ENCODE measurements around the gene CNIH1. TPM values are rescaled to one million over a fixed set of nuclear protein-coding genes. Genes with fewer than 3 reads are reported as not detected.

Gene CNIH1
- total RNA-seq, 4 donors from 2014 or later: 95.1 to 204 (median 164) TPM

DNA sequence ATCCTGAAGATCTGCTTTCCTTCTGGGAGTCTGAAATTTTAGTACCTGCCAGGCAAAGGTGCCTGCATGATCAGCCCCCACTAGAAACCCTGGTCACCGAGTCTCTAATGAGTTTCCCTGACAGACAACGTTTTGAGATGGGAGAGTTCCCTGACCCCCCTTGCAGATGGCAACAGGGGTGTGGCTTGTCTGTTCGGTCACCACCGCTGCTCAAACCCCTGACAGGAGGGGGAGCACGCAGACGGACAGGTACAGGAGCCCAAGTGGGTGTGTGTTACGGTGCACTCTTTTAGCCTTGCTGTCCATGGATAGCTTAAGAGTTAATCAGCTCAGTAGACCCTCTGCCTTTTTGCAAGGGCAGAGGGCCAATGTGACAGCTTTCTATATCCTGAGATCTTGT, 63.7 kb downstream of the CNIH1 start:
- Histone ChIP-seq H3K9me3 (no peaks in the 10 kb centered on the region), H3K4me3 (no peak overlapping the region), H3K4me1 (no peaks in the 10 kb centered on the region), H3K27me3 (peaks cover 0 to 25% (median 0%) of the 10 kb centered on the region in 4 donors), H3K36me3 (no peaks in the 10 kb centered on the region), H3K27ac (no peak overlapping the region)
- intact Hi-C loops (cut with DNase I): no loop called here
- no peak for DNase-seq
- TF ChIP-seq, protein P1, sequence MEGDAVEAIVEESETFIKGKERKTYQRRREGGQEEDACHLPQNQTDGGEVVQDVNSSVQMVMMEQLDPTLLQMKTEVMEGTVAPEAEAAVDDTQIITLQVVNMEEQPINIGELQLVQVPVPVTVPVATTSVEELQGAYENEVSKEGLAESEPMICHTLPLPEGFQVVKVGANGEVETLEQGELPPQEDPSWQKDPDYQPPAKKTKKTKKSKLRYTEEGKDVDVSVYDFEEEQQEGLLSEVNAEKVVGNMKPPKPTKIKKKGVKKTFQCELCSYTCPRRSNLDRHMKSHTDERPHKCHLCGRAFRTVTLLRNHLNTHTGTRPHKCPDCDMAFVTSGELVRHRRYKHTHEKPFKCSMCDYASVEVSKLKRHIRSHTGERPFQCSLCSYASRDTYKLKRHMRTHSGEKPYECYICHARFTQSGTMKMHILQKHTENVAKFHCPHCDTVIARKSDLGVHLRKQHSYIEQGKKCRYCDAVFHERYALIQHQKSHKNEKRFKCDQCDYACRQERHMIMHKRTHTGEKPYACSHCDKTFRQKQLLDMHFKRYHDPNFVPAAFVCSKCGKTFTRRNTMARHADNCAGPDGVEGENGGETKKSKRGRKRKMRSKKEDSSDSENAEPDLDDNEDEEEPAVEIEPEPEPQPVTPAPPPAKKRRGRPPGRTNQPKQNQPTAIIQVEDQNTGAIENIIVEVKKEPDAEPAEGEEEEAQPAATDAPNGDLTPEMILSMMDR (IDR thresholded peaks at IDR 0.05): no peak
- no peak for TF ChIP-seq POLR2A (IDR thresholded peaks at IDR 0.05)
- WGBS, 2 donors: 40 to 73% methylated on average over 1 to 7 of the region's 7 CpGs

DNA sequence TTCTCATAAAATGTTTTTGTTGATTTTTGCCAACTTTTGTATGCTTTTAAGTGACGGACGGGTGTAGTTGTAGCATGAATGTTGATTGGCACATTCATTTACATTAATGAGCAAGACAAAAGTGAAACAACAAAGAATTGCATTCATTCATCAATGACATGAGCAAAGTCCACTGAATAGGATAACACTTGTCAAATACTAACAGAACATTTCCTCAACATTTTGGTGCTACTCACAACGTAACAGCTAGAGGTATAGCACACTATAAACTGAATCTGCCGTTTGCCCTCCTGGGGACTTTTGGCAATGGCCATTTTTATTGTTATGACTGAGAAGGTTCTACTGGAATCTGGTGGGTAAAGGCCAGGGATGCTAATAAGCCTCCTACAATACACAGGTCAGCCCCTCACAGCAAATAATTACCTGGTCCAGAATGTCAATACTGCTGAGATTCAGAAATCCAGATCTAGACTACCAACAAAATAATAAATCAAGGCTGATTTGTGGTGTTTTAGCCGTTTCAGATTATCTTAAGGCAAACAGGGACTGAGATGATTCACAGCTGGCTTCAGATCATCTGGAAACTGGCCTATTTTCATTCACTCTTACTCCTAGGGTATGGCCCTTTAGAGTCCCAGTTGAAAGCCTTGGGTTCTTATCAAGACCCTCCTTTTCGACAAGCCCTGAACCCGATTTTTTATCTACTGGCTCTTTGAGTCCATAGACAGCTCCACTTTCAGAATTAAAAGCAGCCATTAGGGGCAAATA, 66.9 kb downstream of the CNIH1 start:
- no peaks in the 10 kb centered on the region for H3K9me3 ChIP-seq
- no peaks in the 10 kb centered on the region for H3K36me3 ChIP-seq
- TF ChIP-seq POLR2A (IDR thresholded peaks at IDR 0.05): no peak
- TF ChIP-seq, protein P1 (IDR thresholded peaks at IDR 0.05): no peak
- H3K4me1 ChIP-seq: no peaks in the 10 kb centered on the region
- no peak overlapping the region for H3K27ac ChIP-seq
- H3K27me3 ChIP-seq: peaks cover 0 to 32% (median 0%) of the 10 kb centered on the region in 4 donors
- WGBS, 2 donors: 51 to 54% methylated on average over 7 of the region's 7 CpGs
- no peak for DNase-seq
- intact Hi-C loops (cut with DNase I): no loop called here
- H3K4me3 ChIP-seq: no peak overlapping the region

Other genes with a start within 250 kb of the CNIH1 start
- gene CDKN3, start 44.4 kb downstream of the CNIH1 start, total RNA-seq: 10 to 100 TPM in 2 of 4 donors, 1 to 10 TPM in 2; 7.4 to 25.4 (median 15.6) TPM
- 10 to 100 TPM; 10.2 to 69.8 (median 36.2) TPM for gene GMFB, start 47.6 kb upstream of the CNIH1 start, total RNA-seq
- gene CGRRF1, start 68.5 kb upstream of the CNIH1 start, total RNA-seq: 10 to 100 TPM in 2 of 4 donors, 1 to 10 TPM in 2; 2.5 to 13.9 (median 10.3) TPM
- 10 to 100 TPM in 1 of 4 donors, 1 to 10 TPM in 3; 2.9 to 19.5 (median 3.9) TPM for gene SAMD4A, start 125.8 kb upstream of the CNIH1 start, total RNA-seq